HG03520 (cell line): Measurements from ENCODE around the gene MINDY4.
A peak's percentile ranks its signal among the peaks of the same experiment; 100 is the strongest.

ENCODE experiments used
- ATAC-seq: cut with Tn5 transposase; IDR thresholded peaks from one replicate; pipeline ENCODE4 v1.9.1; 2021; ENCODE audit warnings: mild to moderate bottlenecking, moderate library complexity; ENCODE audit not compliant: unreplicated experiment

MINDY4 gene

GRCh38 chr7:30925117-30925516, 153.9 kb downstream of the MINDY4 start:
- ATAC-seq: no peak

GRCh38 chr7:30925913-30926312, 154.7 kb downstream of the MINDY4 start:
- ATAC-seq: no peak

- no peak for ATAC-seq
Measured at GRCh38 chr7:30926313-30926712, 155.1 kb downstream of the MINDY4 start.

GRCh38 chr7:30927040-30927439, 155.8 kb downstream of the MINDY4 start:
- ATAC-seq: no peak

- no peak for ATAC-seq
Measured at GRCh38 chr7:30927559-30927958, 156.3 kb downstream of the MINDY4 start.

- no peak for ATAC-seq
Measured at GRCh38 chr7:30928254-30928872, 157.1 kb downstream of the MINDY4 start.

GRCh38 chr7:30929686-30930085, 158.5 kb downstream of the MINDY4 start:
- ATAC-seq: no peak

GRCh38 chr7:30930621-30931020, 159.4 kb downstream of the MINDY4 start:
- no peak for ATAC-seq

- no peak for ATAC-seq
Measured at GRCh38 chr7:30931161-30931928, 160.1 kb downstream of the MINDY4 start.

- no peak for ATAC-seq
Measured at GRCh38 chr7:30931929-30932540, 160.8 kb downstream of the MINDY4 start.

GRCh38 chr7:30932562-30932961, 161.3 kb downstream of the MINDY4 start:
- ATAC-seq: no peak

GRCh38 chr7:30933124-30933974, 162.1 kb downstream of the MINDY4 start:
- no peak for ATAC-seq

GRCh38 chr7:30934225-30934624, 163.0 kb downstream of the MINDY4 start:
- no peak for ATAC-seq

- ATAC-seq: no peak
Measured at GRCh38 chr7:30934732-30935568, 163.7 kb downstream of the MINDY4 start.

- ATAC-seq: no peak
Measured at GRCh38 chr7:30935569-30935877, 164.3 kb downstream of the MINDY4 start.

- no peak for ATAC-seq
Measured at GRCh38 chr7:30936650-30937245, 165.5 kb downstream of the MINDY4 start.

GRCh38 chr7:30937416-30937815, 166.2 kb downstream of the MINDY4 start:
- ATAC-seq: no peak

- ATAC-seq: peak; percentile 79
Measured at GRCh38 chr7:30938435-30939316, 167.5 kb downstream of the MINDY4 start.
